Measurements from ENCODE around the gene TAX1BP1.

DNA sequence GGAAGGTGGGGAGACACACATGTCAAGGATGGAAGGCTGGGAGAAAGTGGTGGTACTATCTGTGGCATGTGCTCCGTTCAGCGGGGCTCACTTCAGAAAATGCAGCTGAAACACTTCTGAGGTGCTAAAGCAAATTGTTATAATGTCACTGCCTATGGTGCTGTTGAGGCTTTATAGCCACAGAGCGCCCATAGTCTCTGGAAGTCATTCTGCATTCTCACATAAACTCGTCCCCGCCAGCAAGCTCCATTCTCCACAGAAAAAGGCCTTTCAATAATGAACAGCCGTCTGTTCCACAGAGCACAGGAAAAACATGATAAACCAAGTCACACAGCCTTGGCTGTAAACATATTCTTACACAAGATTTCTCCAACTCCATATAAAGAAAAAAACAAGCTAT, 131.9 kb downstream of the TAX1BP1 start:
- TF ChIP-seq, protein P1, sequence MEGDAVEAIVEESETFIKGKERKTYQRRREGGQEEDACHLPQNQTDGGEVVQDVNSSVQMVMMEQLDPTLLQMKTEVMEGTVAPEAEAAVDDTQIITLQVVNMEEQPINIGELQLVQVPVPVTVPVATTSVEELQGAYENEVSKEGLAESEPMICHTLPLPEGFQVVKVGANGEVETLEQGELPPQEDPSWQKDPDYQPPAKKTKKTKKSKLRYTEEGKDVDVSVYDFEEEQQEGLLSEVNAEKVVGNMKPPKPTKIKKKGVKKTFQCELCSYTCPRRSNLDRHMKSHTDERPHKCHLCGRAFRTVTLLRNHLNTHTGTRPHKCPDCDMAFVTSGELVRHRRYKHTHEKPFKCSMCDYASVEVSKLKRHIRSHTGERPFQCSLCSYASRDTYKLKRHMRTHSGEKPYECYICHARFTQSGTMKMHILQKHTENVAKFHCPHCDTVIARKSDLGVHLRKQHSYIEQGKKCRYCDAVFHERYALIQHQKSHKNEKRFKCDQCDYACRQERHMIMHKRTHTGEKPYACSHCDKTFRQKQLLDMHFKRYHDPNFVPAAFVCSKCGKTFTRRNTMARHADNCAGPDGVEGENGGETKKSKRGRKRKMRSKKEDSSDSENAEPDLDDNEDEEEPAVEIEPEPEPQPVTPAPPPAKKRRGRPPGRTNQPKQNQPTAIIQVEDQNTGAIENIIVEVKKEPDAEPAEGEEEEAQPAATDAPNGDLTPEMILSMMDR (conservative IDR thresholded peaks at IDR 0.05 in 1 of 2, IDR thresholded peaks at IDR 0.05 in 1 of 2; ENCODE audit: extremely low read depth in 1 of 2, insufficient read depth in 1 of 2, low read depth in 1 of 2, low read length in 2 of 2), result no peak
- TF ChIP-seq EZH2 (IDR thresholded peaks at IDR 0.05; ENCODE audit: borderline replicate concordance, low read length), result no peak
